Measurements from ENCODE around the gene SUGCT.
"Not testable (repeated sequence)": the region's sequence is repeated elsewhere in the genome, so short reads cannot be mapped to it uniquely, and the experiment has no call there.

The SUGCT gene

DNA sequence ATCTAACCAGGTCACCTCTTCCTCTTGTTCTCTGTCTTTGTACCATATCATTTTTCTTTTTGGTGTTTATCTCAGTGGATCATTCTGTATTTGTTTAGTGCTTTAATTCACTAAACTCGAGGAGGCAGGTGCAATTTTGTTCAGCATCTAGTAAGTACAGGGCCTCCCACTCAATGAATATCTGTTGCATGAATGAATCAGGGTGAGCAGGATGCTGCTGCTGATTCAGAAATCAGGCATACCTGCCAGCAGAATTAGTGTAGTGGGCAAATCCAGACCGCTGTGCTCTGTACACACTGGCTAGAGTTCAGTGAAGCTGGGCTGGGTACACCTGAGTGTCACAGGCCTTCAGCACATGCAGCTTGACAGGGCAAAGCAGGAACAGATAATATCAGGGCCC lies 511.9 kb downstream of the SUGCT start:
- H3K4me3 ChIP-seq (ENCODE audit: low read length), result no peak overlapping the region
- TF ChIP-seq CTCF (IDR thresholded peaks at IDR 0.05; ENCODE audit: low read length) (no peak), EZH2phosphoT487 (IDR thresholded peaks at IDR 0.05; ENCODE audit: low read length) (no peak), EZH2 (optimal IDR thresholded peaks at IDR 0.05; ENCODE audit: low read depth, low read length) (no peak)
- H3K27ac ChIP-seq (ENCODE audit: low read length), result no peak overlapping the region
- H3K9me2 ChIP-seq (replicated peaks; ENCODE audit: insufficient read depth, low read length), result no peaks in the 10 kb centered on the region
- H4K20me1 ChIP-seq (ENCODE audit: insufficient read depth, low read length), result no peaks in the 10 kb centered on the region
- H3K4me2 ChIP-seq (ENCODE audit: low read depth, low read length), result no peak overlapping the region
- H3F3A ChIP-seq (ENCODE audit: insufficient read depth, low read length), result peaks cover 14% of the 10 kb centered on the region; the same call in 1 of the 2 replicates
- H3K27me3 ChIP-seq (replicated peaks; ENCODE audit: insufficient read depth, low read length), result no peaks in the 10 kb centered on the region
- no peak for DNase-seq
- H3K4me1 ChIP-seq (ENCODE audit: low read length), result peaks cover 22% of the 10 kb centered on the region
- no peaks in the 10 kb centered on the region for H3K79me2 ChIP-seq (ENCODE audit: low read length)
- H3K36me3 ChIP-seq (replicated peaks; ENCODE audit: insufficient read depth, low read length), result no peaks in the 10 kb centered on the region
- no peaks in the 10 kb centered on the region for H3K9me3 ChIP-seq (replicated peaks; ENCODE audit: insufficient read depth, low read length)
- no peak overlapping the region for H2AFZ ChIP-seq (ENCODE audit: low read length)
- H3K9ac ChIP-seq (ENCODE audit: low read length), result no peak overlapping the region

DNA sequence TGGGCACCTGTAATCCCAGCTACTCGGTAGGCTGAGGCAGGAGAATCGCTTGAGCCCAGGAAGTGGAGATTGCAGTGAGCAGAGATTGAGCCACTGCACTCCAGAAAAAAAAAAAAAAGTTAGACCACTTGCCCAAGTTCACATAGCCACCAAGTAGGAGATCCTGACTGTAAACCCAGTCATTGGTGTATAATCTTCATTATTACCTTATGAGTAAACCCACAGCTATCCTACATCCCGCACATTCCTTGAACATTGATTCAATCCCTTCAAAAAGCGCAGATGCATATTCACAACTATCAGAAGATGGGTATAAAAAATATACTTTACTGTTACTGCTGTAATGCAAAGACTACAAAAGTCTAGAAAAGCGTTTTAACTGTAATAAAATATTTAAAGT lies 512.9 kb downstream of the SUGCT start:
- peaks cover 32% of the 10 kb centered on the region for H3K4me1 ChIP-seq (ENCODE audit: low read length)
- no peak for TF ChIP-seq CTCF (IDR thresholded peaks at IDR 0.05; ENCODE audit: low read length)
- TF ChIP-seq EZH2phosphoT487 (IDR thresholded peaks at IDR 0.05; ENCODE audit: low read length), result no peak
- TF ChIP-seq EZH2 (optimal IDR thresholded peaks at IDR 0.05; ENCODE audit: low read depth, low read length), result no peak
- H3K79me2 ChIP-seq (ENCODE audit: low read length), result no peaks in the 10 kb centered on the region
- H3K9me3 ChIP-seq (replicated peaks; ENCODE audit: insufficient read depth, low read length), result no peaks in the 10 kb centered on the region
- H3K4me3 ChIP-seq (ENCODE audit: low read length), result no peak overlapping the region
- no peaks in the 10 kb centered on the region for H3K9me2 ChIP-seq (replicated peaks; ENCODE audit: insufficient read depth, low read length)
- no peaks in the 10 kb centered on the region for H3K36me3 ChIP-seq (replicated peaks; ENCODE audit: insufficient read depth, low read length)
- H3K27me3 ChIP-seq (replicated peaks; ENCODE audit: insufficient read depth, low read length), result no peaks in the 10 kb centered on the region
- no peak overlapping the region for H3K4me2 ChIP-seq (ENCODE audit: low read depth, low read length)
- H2AFZ ChIP-seq (ENCODE audit: low read length), result no peak overlapping the region
- no peaks in the 10 kb centered on the region for H4K20me1 ChIP-seq (ENCODE audit: insufficient read depth, low read length)
- no peak for DNase-seq
- H3K27ac ChIP-seq (ENCODE audit: low read length), result no peak overlapping the region
- H3F3A ChIP-seq (ENCODE audit: insufficient read depth, low read length), result peaks cover 14% of the 10 kb centered on the region; the same call in 1 of the 2 replicates
- no peak overlapping the region for H3K9ac ChIP-seq (ENCODE audit: low read length)

GRCh38 chr7:40649247-40649646 lies 514.4 kb downstream of the SUGCT start:
- Histone ChIP-seq H4K20me1 (ENCODE audit: insufficient read depth, low read length) (no peaks in the 10 kb centered on the region), H3K36me3 (replicated peaks; ENCODE audit: insufficient read depth, low read length) (no peaks in the 10 kb centered on the region)

DNA sequence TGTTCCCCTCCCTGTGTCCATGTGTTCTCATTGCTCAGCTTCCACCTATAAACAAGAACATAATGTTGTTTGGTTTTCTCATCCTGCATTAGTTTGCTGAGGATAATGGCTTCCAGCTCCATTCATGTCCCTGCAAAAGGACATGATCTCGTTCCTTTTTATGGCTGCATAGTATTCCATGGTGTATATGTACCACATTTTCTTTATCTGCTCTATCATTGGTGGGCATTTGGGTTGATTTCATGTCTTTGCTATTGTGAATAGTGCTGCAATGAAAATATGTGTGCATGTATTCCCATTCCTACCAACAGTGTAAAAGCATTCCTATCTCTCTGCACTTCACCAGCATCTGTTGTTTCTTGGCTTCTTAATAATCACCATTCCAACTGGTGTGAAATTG lies 516.1 kb downstream of the SUGCT start:
- not testable (repeated sequence) for H3K36me3 ChIP-seq (replicated peaks; ENCODE audit: insufficient read depth, low read length); H3K4me2 ChIP-seq (ENCODE audit: low read depth, low read length); H3K27me3 ChIP-seq (replicated peaks; ENCODE audit: insufficient read depth, low read length); H3F3A ChIP-seq (ENCODE audit: insufficient read depth, low read length); H3K27ac ChIP-seq (ENCODE audit: low read length); H3K9me2 ChIP-seq (replicated peaks; ENCODE audit: insufficient read depth, low read length); H3K9ac ChIP-seq (ENCODE audit: low read length); DNase-seq; H2AFZ ChIP-seq (ENCODE audit: low read length); H3K9me3 ChIP-seq (replicated peaks; ENCODE audit: insufficient read depth, low read length); H4K20me1 ChIP-seq (ENCODE audit: insufficient read depth, low read length); H3K79me2 ChIP-seq (ENCODE audit: low read length); H3K4me3 ChIP-seq (ENCODE audit: low read length)
- peaks cover 18% of the 10 kb centered on the region for H3K4me1 ChIP-seq (ENCODE audit: low read length)

More at GRCh38 chr7:40649247-40649646, 514.4 kb downstream of the SUGCT start:
- no peaks in the 10 kb centered on the region for H3K9me2 ChIP-seq (replicated peaks; ENCODE audit: insufficient read depth, low read length)
- H3K27me3 ChIP-seq (replicated peaks; ENCODE audit: insufficient read depth, low read length), result no peaks in the 10 kb centered on the region
- no peak for TF ChIP-seq EZH2 (optimal IDR thresholded peaks at IDR 0.05; ENCODE audit: low read depth, low read length)
- no peak for TF ChIP-seq CTCF (IDR thresholded peaks at IDR 0.05; ENCODE audit: low read length)
- no peak for TF ChIP-seq EZH2phosphoT487 (IDR thresholded peaks at IDR 0.05; ENCODE audit: low read length)
- H3K9me3 ChIP-seq (replicated peaks; ENCODE audit: insufficient read depth, low read length), result no peaks in the 10 kb centered on the region
- H3K4me3 ChIP-seq (ENCODE audit: low read length), result no peak overlapping the region
- H3K79me2 ChIP-seq (ENCODE audit: low read length), result no peaks in the 10 kb centered on the region
- peaks cover 13% of the 10 kb centered on the region; the same call in 1 of the 2 replicates for H3F3A ChIP-seq (ENCODE audit: insufficient read depth, low read length)
- no peak overlapping the region for H3K27ac ChIP-seq (ENCODE audit: low read length)
- no peak overlapping the region for H2AFZ ChIP-seq (ENCODE audit: low read length)
- H3K9ac ChIP-seq (ENCODE audit: low read length), result no peak overlapping the region
- DNase-seq, result no peak
- H3K4me1 ChIP-seq (ENCODE audit: low read length), result peaks cover 32% of the 10 kb centered on the region
- no peak overlapping the region for H3K4me2 ChIP-seq (ENCODE audit: low read depth, low read length)
